ENCODE measurements around the gene FANCE.

FANCE gene

DNA sequence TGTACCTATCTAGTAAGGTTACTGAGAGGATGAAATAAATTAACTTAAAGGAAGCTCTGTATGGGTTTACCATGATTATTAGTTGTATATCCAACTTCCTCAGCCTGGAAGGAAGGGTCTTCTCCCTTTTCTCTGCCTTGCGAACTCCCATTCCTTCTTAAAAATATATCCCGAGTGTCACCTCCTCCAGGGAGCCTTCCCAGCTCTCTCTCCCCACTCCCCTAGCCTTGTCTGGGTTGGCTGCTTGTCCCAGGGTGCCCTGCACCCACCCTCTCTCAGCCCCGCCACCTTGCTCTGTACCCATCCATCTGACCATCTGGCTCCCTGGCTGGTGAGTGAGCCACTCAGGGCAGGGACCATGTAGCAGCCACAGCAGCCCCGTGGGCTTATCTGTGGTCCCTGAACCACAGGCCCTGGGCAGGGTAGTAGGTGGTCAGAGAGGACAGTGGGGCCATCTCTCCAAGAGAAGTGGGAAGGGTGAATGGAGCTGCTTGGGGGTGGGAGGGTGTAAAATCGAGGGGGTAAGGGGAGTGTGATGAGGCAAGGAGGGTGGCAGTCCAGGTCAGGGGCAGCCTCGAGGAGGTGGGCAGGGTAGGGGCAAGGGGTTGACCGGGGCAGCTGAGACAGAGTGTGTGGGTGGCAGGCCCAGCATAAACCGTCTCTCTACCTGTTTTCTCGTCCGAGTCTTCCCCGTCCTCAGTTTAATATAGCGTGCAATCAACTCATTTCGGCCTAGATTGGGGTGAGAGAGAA lies 31.9 kb downstream of the FANCE start:
- no peak for DNase-seq (ENCODE audit: low read depth, low spot score)

GRCh38 chr6:35484921-35485392 lies 32.8 kb downstream of the FANCE start:
- no peak for DNase-seq (ENCODE audit: low read depth, low spot score)

- peak; percentile 78 for DNase-seq (ENCODE audit: low read depth, low spot score)
These were observed 33.3 kb downstream of the FANCE start for GRCh38 chr6:35485402-35485877.

- DNase-seq (ENCODE audit: low read depth, low spot score) = no peak
These were observed 34.1 kb downstream of the FANCE start for GRCh38 chr6:35486005-35486925.

- DNase-seq (ENCODE audit: low read depth, low spot score) = peak; percentile 66
These were observed 35.7 kb downstream of the FANCE start for GRCh38 chr6:35487658-35488516.

DNA sequence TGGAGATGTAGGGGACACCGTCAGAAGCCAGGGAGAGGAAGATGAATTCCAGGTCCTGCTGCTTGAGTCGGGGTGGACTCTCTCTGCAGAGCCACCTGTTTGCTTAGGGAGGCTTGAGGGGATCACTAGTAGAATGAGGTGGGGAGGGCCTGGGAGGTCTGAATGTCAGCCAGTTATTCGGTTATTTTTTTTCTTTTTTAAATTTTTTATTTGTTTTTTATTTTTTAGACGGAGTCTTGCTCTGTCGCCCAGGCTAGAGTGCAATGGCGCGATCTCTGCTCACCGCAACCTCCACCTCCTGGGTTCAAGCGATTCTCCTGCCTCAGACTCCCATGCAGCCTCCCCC lies 36.4 kb downstream of the FANCE start:
- no peak for DNase-seq (ENCODE audit: low read depth, low spot score)

DNA sequence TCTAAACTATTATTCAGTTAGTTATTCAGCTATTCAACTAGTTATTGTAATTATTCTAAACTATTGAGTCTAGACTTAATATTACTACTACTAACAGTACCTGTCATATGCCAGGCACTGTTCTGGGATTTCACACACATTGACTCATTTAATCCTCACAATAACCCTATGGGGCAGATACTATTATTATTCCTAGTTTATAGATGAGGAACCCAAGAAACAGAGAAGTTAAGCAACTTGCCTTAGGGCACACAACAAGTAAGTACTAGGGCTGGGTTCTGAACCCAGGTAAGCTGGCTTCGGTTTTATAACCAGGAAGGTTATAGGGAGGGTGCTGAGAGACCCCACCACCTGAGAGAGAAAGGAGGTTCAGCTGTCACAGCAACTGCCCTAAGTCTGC lies 36.9 kb downstream of the FANCE start:
- DNase-seq (ENCODE audit: low read depth, low spot score) = no peak

DNA sequence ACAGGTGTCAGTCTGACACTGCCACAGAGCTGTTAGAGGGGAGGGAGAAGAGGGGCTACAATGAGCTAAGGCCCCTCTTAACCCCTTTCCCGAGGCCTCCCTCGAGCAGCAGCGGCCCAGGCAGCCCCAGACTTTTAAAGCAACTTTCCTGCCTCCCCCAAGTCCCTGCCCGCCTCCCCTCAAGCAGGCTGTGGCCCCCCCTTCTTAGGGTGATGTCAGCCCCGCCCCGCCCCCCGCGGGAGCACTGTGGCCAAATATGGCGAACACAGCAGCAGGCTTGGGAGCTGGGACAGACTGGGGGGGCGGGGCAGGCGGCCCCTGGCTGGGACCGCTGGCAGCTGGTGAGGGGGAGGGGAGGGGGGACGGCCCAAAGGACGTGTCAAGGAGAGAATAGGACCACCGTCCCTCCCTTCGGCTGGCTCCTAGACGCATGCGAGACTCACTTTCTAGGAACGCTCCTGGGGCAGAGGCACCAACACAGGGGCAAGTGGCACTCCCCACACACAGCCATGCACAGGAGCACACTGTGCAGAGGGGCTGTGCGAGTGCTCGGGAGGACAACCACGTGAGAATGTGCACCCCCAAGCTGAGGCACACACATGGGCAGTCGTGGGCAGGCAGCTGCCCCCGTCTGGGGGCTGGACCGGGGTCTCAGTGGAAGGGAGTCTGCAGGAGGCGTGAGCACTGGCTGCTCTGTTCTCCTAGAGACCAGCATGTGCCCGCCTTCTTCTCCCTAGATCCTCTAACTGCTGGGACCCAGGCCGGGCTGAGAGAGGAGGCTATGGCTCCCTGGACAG lies 38.1 kb downstream of the FANCE start:
- peak; percentile 95 for DNase-seq (ENCODE audit: low read depth, low spot score)

GRCh38 chr6:35490821-35491557 lies 38.9 kb downstream of the FANCE start:
- DNase-seq (ENCODE audit: low read depth, low spot score) = no peak

- DNase-seq (ENCODE audit: low read depth, low spot score) = no peak
These were observed 39.6 kb downstream of the FANCE start for GRCh38 chr6:35491558-35492257.

- no peak for DNase-seq (ENCODE audit: low read depth, low spot score)
These were observed 40.3 kb downstream of the FANCE start for GRCh38 chr6:35492258-35492973.

GRCh38 chr6:35492974-35493284 lies 40.8 kb downstream of the FANCE start:
- DNase-seq (ENCODE audit: low read depth, low spot score) = no peak

GRCh38 chr6:35493307-35493983 lies 41.3 kb downstream of the FANCE start:
- DNase-seq (ENCODE audit: low read depth, low spot score) = no peak

DNA sequence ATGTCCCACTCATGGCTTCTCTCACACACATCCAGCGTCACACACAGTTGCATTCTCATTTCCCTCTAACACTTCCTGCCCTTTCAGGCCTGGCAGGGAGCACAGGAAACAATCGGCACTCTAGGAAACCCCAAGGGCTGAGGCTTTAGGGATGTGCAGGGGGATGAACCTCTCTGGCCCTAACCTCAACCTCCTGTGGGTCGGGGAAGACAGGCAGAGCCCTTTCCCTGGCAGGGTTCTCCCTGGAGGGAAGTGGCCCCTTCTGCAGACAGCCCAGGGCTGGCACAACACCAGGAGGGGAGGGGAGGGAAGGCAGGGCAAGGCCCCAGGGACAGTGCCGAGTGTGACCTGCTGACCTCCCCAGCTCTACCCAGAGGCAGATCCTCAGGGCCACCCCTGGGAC lies 42.0 kb downstream of the FANCE start:
- DNase-seq (ENCODE audit: low read depth, low spot score) = no peak

DNA sequence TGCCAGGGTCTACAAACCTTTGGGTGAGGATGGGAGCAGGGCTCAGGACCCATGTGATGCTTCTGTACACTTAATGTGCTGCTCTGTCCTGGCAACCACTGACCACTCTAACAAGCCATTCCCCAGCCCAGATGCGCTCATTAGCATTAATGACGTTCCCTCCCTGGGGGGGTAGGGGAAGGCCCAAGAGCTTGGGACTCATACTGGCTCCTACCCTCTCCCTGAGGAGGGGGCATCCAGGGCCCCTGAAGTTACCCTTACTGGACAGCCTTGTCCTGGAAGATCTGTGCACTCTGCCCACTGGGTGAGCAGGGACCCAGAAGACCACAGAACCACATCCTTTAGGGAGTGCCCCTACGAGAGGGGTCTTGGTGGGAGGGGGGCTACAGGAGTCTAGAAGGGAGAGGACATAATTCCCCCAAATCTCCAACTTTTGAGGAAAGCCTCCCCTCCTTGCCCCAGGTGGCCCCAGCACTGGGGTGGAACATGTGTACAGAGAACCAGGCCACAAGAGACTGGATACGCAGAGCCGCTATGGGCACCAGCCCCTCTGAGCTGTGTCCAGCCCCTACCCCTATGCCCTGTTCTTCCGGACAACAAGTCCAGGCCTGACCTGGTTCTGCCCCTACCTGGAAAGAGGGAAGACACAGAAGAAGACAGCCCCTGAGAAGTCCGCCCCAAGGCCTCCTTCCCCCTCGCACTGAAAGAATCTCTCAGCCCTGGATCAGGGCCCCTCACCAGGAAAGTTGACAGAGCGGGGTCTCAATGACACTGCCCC lies 43.3 kb downstream of the FANCE start:
- peak; percentile 31 for DNase-seq (ENCODE audit: low read depth, low spot score)

DNA sequence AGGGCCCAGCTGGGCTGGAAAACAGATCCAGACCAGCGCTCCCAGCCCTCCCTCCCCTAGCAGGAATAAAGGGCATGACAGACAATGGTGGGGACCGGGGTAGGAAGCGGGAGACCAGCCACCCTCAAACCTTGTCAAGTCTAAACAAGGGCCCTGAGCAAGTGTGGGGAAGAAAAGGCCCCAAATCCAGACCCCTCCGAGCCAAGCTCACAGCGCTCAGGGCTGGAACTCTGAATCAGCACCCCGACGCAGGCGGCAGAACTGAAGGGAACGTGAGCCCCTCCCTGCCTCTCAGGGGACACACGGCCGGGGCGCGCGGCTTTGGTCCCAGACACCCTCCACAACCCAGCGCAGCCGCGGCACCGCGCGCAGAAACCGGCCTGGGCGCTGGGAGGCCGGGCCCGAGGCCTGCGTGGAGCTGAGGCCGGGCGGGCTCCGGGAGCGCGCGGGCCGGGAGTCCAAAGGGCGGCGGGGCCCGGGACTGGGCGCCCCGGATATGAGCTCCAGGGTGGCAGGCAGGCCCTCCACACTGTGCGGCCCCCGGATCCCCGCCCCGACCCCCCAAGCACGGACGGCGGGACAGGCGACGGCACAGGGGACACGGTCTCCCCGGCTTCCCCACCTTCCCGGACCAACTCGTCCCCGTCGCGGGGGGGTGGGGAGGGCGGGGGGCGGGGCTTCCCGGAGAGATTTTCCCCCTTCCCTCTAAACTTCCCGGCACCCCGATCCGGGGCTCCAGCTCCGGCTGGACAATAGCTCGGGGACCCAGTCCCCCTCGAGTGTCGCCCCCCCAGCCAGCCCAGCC lies 44.1 kb downstream of the FANCE start:
- peak; percentile 69 for DNase-seq (ENCODE audit: low read depth, low spot score)
